ENCODE results near the gene TUBGCP4.
"Not testable (repeated sequence)": the region's sequence is repeated elsewhere in the genome, so short reads cannot be mapped to it uniquely, and the experiment has no call there.

Gene TUBGCP4, protein sequence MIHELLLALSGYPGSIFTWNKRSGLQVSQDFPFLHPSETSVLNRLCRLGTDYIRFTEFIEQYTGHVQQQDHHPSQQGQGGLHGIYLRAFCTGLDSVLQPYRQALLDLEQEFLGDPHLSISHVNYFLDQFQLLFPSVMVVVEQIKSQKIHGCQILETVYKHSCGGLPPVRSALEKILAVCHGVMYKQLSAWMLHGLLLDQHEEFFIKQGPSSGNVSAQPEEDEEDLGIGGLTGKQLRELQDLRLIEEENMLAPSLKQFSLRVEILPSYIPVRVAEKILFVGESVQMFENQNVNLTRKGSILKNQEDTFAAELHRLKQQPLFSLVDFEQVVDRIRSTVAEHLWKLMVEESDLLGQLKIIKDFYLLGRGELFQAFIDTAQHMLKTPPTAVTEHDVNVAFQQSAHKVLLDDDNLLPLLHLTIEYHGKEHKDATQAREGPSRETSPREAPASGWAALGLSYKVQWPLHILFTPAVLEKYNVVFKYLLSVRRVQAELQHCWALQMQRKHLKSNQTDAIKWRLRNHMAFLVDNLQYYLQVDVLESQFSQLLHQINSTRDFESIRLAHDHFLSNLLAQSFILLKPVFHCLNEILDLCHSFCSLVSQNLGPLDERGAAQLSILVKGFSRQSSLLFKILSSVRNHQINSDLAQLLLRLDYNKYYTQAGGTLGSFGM

DNA sequence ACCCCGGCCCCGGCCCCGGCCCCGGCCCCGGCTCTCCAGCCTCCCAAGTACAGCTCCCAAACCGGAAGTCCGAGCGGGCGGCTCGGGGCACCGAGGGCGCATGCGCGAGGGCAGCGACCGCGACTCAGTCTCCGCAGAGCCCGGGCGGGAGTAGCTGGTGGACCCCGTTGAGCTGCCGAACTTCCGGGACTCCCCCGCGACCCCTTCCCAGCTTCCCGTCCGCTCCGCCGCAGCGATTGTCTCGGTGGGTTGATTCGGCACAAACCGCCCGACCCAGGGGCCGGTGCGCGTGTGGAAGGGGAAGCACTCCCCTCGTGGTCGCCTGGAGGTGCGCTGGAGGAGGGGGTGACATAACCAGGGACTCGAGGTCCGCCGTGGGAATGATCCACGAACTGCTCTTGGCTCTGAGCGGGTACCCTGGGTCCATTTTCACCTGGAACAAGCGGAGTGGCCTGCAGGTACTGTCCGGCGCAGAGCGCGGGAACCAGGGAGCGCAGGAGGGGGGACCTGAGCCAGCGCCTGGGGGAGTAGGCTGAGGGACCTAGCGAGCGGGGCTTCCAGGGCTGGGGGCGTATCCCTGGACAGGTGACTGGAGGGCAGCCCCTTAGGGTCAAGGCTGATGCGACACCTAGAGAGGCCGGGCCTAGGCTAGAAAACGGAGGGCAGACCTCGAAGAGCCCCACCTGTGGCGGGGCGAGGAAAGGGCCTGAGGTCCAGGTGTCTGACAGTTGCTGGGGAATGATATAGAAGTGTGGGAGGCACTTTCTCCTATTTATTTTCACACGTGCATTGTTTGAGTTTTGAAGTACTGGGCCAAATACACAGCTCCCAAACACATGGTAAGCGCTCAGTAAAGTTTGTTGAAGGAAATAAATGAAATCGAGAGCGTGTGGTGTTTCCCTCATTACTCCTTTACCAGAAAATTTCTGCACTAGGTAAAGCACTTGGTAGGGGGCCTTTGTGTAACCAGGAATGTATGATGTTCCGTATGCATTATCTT is at the start of gene TUBGCP4, which contains the start of gene ZSCAN29:
TUBGCP4 (plus strand) TSS at position 127 of the 1,000 bp plus-strand sequence; CDS start at position 381, 254 bp downstream.
ZSCAN29 (minus strand) TSS at position 69 of the 1,000 bp plus-strand sequence. CDS start 1,130 bp downstream, outside the sequence.
- peak; percentile 79 for DNase-seq

DNA sequence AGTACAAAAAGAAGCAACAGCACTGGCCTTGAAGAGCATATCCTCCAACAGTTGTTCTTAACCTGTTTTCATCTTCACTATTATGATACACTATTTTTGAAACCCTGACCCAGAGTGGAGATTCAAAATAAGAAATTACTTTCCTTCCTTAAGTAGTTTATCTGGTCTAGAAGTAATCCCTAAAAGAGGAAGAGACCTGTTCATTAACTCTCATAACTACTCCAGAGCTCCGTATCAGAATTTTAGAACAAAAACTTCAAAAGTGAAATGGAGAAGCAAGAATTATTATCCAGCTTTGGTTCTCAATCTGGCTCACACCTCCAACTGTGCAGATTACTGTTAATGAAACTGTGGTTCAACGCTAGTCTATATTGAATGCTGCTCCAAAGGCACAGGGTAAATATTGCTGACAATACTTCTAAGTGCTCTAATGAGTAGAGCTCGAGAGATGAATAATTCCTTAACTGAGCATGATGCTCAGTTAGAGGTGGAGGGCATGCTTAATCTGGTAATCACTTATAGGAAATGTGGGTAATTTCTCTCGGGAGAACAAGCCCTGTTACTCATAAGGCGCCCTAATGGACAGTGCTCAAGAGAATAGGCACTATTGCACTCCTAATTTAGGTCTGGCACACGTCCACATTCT is 45.7 kb upstream of the TUBGCP4 start:
- DNase-seq, result no peak

DNA sequence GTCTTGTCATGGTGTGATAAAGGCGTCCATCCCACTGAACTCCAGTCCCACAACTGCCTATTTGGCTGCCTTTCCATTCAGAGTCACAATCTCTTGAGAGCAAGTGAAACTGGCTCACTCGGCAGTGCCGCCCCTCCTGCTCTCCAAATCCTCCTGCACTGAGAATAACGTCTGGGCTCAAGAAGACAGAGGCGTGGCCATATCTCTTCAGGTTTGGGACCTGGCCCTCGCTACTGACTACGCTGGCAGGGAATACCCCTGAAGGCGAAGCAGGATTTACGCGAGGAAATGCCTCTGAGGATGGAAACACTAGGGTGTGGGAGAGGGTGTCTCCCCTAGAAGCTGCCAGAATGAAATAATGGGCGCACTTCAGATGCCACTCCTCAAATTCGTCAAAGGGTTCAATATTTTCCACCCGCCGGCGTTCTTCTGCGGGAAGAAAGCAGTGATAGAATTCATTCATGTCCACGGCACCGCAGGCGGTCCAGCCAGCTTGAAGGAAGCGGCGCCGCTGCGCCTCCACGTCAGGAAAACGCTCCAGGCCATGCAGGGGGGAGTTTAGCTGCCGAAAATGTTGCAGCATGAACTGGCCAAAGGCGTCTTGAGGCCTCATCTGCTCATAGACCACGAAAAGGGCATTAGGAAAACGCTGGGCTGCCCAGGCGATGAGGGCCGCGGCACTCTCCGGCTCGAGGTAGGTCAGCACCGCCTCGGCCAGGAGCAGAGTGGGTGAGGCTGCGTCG is 41.5 kb upstream of the TUBGCP4 start:
- peak; percentile 36 for DNase-seq

DNA sequence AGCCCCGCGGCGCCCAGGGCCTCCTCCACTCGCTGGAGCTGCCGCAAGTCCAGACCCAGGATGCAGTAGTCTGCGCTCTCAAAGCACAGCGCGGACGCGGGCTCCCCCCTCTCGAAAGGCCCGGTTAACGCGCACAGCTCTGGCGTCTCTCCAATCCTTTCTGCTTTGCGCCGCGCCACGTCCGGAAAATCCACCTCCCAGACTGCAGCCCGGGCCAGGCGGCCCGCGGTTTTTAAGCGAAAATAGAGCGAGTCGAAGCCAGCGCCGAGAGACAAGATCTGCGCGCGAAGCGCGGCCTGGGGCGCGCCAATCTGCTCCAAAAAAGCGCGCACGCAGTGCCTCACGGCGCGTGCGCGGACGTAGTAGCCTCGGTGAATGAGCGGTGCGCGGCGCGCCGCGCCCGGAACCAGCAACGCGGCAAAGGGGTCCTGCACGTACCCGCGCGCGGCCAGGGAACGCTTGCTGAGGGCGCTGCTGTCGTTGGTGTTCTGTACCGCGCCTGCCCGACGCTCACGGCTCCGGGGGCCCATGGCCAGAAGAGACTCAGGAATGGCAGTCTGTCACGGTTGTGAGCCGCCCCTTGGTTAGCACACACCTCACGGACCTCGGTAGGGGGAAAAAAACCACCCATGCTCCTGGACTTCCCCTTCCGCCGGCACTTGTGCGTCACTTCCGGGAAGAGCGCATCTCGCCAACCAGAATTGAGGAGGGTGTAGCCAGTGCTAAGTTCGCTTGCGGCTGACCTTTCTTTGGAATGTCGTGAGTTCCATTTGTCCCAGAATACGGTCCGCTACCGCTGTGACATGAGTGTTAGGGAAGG is 40.7 kb upstream of the TUBGCP4 start, which contains the start of gene LCMT2:
LCMT2 (minus strand) TSS at position 614 of the 820 bp plus-strand sequence; CDS start at position 530, 84 bp downstream.
- peak; percentile 93 for DNase-seq

DNA sequence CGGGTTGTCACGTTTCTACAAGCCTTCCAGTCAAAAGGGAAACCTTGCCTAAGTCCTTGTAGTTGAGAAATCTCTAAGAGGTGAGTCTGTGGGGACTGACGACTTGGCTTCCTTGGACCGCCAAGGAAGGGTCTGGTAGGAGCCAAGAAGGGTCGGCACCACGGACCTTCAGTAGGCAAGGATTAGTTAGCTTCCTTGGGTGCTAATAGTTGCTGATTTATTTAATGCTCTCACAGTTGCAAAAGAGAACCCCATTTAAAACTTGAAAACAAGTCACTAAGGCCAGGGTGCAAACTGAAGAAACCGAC is 40.2 kb upstream of the TUBGCP4 start:
- DNase-seq, result no peak

DNA sequence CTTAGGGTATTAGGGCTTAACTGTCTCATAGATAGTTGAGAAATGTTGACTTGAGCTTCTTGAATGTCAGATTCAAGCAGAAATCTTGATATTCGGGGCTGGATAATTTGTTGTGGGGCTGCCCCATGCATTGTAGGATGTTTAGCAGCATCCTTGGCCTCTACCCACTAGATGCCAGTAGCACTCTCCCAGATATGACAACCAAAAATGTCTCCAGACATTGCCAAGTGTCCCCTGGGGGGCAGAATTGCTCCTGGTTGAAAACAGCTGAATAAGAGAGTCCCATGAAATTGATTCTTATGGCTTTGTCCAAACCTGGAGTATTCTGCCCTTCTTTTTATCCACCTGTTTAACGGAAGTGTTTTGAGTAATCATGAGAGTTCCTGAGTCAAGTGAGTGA is 24.6 kb upstream of the TUBGCP4 start:
- DNase-seq, result peak; percentile 12

DNA sequence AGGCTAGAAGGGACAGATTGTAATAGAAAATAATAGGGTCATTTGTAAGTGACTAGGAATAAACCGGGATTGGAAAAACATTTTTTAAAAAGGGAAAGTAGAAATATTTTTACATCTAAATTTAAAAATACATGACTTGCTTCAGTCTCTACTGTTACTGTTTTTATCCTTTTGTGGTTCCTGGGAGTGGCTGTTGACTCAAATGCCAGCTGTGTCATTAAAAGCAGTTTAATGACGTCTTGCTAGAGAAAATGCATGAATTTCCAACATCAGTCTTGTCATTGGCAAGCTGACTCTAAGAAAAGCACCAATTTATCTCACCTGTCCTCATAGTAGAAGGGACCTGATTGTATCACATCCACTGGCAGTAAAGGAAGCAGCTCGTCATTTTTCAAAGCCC is 23.8 kb upstream of the TUBGCP4 start:
- no peak for DNase-seq

DNA sequence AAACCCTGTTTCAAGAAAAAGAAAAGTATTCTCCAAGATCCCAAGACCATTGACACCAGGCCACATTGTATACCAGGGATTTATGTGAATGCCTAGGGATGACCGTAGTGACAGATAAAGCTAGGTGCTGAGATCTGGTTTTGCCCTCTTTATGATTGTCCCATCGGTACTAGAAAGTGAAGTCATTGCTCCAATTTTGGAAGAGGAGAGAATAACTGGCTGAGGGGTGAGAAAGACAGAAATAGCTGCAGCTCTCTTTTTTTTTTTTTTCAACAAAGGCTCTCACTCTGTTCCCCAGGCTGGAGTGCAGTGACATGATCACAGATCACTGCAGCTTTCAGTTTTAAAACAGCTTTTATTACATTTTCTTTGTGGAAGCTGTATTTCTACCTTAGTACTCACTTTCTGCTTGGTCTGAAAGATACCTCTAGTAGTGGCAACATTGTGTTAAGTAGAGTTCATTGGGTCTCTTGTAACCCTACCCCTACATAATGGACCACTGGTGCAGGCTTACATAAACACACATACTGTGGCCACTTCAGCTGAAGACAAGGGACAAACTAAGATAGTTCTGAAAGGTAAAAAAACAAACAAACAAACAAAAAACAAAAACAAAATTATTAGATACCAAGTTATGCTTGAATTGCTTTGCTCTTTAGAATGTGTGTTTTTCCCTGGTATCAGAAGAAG is 18.1 kb upstream of the TUBGCP4 start:
- DNase-seq, result no peak

DNA sequence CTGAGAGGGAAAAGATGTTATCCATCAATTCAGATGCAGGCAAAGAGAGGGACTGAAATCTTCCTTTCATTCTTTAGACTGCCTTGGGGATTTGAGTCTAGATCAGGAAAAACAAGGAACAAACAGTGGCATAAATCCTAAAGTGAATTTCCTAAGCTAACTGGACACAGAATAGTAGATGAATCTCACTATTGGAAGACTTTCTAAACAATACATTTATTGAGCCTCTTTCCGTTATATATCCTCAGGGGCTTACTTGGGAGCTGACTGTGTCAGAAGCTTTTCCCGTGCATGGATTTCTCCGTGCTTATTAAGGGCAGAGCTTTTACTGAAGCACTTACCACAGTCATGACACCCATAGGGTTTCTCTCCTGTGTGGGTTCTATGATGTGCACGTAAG is 10.1 kb upstream of the TUBGCP4 start:
- no peak for DNase-seq

DNA sequence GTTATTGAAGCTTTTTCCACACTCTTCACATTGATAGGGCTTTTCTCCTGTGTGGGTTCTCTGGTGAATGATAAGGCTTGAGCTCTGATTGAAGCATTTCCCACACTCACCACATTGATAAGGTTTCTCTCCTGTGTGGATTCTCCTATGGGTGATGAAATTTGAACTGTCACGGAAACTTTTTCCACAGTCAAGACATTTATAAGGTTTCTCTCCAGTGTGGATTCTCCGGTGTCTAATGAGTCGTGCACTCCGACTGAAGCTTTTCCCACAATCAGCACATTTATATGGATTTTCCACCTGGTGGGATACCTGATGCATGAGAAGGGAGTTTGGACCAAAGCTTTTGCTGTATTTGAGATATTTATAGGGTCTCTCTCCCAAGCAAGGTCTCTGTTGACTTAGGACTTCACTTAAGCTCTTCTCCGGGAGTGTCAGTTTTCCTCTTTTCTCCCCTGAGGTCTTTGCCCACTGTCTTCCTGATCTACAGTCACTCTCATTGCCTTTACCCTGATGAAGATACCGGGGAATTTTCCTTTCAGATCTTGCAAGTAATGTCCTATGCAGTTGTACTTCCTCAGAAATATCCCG is 9.5 kb upstream of the TUBGCP4 start:
- DNase-seq, result no peak

DNA sequence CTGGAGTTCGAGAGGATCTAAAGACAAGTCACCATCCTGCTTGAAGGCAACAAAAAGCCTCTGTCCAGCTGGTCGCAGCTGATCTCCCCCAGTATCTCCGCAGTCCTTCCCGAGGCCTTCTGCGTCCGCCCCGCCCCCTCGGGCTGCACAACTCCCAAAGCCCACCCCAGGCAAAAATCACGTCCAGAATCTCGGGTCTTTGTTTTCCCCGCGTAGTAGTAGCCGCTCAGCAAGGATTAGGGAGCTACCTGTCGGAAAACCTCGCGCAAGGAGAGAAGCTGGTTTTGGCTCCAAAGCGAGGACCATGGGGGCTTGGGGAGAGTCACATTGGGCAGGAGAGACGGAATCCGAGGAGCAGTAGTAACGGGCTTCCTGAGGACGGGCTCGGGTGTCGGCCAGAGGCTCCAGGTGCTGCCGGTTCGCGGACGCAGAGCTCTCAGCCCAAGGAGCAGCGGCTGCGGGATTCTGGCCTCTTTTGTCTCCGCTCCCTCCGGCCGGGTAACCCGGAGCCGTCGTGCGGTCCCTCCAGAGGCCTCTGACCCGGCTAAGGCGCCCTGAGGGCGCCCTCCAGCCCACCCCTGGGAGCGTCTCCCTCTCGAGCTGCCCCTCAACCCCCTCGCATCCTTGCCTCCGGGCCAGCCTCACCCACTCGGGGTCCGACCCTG is 459 bp upstream of the TUBGCP4 start:
- DNase-seq, result peak; percentile 5

DNA sequence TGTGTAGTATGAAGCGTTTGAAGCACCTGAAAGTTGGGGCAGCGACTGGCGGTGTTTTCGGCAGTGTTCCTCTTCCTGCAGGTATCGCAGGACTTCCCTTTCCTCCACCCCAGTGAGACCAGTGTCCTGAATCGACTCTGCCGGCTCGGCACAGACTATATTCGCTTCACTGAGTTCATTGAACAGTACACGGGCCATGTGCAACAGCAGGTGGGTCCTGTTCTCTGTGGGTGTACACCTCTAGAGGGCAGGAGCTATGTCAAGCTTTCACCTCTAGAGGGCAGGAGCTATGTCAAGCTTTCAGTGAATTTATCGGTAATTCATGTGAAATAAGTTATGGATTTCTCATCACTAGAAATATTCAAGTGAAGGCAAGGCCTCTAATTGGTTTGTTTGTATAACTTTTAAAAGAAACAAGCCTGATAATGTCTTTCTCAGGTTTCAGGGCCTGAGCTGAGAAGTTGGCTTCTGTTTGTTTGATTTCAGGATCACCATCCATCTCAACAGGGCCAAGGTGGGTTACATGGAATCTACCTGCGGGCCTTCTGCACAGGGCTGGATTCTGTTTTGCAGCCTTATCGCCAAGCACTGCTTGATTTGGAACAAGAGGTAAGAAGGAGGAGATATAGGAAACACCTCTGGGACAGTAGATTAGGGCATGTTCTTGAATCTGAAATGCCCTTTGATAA is 5.3 kb downstream of the TUBGCP4 start:
- peak; percentile 42 for DNase-seq

DNA sequence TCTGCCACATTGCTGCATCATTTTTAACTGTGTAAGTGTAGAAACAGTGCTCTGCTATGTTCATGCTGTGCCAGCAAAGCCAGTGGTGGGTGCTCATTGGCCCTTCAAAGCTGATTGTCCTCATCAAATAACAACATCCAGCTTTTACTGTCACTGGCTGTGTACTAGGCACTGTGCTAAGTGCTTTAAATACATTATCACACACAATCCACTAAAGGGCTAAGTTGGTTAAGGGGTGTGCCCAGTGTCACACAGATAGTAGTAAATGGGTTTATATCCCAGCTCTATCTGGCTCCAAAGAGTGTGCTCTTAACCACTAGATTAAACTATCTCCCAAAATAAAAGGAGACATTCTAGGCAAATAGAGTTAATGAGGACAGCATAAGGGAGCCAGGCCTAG is 7.7 kb downstream of the TUBGCP4 start:
- no peak for DNase-seq

DNA sequence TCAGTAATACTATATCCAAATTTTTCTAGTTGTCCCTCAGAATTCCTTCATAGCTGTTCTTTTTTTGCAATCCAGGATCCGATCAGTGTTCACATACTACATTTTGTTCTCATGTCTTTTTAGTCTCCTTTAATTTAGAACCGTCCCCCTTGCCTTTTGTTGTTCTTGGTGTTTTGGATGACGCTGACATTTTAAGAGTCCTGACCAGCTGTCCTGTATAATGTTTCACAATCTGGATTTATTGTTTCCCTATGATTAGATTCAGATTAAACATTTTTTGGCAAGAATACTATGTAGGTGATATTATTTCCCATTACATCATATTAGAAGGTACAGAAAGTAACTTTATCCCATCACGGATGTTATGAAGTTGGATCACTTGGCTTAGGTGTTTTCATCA is 11.4 kb downstream of the TUBGCP4 start:
- DNase-seq, result no peak

DNA sequence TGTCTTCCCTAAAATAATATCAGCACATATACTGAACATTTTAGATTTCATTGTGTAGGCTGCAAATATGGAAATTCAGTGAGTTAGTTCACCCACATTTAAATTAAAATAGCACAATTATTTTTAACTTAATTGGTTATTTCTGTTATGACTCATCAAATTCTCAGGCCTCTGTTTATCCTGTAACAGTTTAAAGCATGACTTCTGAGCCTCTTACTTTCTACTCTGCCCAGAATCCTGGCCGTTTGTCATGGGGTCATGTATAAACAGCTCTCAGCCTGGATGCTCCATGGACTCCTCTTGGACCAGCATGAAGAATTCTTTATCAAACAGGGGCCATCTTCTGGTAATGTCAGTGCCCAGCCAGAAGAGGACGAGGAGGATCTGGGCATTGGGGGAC is 12.2 kb downstream of the TUBGCP4 start:
- DNase-seq, result no peak

DNA sequence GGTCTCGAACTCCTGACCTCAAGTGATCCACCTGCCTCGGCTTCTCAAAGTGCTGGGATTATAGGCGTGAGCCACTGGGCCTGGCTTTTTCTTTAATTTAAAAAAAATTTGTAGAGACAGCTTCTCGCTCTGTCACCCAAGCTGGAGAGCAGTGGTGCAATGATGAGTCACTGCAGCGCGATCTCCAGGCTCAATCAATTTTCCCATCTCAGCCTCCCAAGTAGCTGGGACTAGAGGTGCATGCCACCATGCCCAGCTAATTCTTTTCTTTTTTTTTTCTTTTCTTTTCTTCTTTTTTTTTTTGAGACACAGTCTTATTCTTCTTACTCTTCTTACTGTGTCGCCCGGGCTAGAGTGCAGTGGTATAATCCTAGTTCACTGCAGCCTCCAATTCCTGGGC is 19.8 kb downstream of the TUBGCP4 start:
- no peak for DNase-seq

DNA sequence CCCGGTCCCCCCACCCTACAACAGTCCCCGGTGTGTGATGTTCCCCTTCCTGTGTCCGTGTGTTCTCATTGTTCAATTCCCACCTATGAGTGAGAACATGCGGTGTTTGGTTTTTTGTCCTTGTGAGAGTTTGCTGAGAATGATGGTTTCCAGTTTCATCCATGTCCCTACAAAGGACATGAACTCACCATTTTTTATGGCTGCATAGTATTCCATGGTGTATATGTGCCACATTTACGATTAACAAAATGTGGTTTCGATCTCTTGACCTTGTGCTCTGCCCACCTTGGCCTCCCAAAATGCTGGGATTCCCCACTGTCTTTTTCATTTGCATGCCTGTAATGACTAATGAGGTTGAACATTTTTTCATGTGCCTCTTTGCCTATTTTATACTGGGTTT is 22.7 kb downstream of the TUBGCP4 start:
- not testable (repeated sequence) for DNase-seq

DNA sequence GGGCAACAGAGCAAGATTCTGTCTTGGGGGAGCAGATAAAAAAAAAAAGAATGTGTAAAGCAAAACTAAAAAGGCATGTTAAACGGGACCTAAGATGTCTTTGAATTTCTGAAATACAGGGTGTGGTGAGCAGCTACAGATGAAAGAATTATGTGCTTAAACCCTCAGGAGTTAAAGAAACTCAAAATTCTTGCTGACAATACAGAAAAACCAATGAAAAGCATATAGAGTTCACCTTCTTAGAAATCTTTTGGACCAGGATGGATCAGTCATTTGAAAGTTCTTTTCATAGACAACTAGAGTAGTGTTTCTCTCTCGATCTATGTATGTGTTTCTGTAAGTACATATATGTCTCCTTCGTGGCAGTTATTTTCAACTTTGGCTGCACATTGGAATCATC is 31.4 kb downstream of the TUBGCP4 start:
- no peak for DNase-seq

DNA sequence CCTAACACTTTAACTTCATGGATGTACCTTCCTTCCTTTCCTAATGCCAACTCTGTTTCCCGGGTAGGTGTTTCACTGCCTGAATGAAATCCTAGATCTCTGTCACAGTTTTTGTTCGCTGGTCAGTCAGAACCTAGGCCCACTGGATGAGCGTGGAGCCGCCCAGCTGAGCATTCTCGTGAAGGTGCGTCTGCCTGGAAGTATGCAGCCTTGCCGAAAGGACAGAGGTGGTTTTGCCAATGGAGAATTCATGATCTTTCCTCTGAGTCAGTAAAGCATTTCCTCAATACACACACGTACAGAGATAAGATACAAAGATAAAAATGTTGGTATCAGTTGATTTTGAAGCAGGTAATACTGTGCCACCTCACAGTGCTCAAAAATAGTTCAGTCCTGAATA is 32.7 kb downstream of the TUBGCP4 start:
- no peak for DNase-seq

Measured in CD4-positive, alpha-beta T cell treated with Interleukin-17A for 4 hours (primary cell).